MG63 (cell line): ENCODE measurements around the gene MTA1. TPM values are rescaled to one million over a fixed set of nuclear protein-coding genes. Genes with fewer than 3 reads are reported as not detected.

ENCODE experiments used
- DNase-seq: peaks from one replicate; pipeline ENCODE4 v3.0.0-alpha.2; 2020
- H3K27me3 ChIP-seq: fragments of 250-450 bp; sonication (Bioruptor Pico); 2 replicates; pipeline ENCODE4 v1.5.1; 2020; ENCODE audit warnings: mild to moderate bottlenecking, moderate library complexity
- H3K36me3 ChIP-seq: fragments of 250-450 bp; sonication (Bioruptor Pico); 2 replicates; pipeline ENCODE4 v1.5.1; 2020; ENCODE audit warnings: mild to moderate bottlenecking, moderate library complexity
- H3K4me3 ChIP-seq: fragments of 250-450 bp; sonication (Bioruptor Pico); 2 replicates; pipeline ENCODE4 v1.5.1; 2020; ENCODE audit warnings: mild to moderate bottlenecking, moderate library complexity
- H3K9me3 ChIP-seq: fragments of 250-450 bp; sonication (Bioruptor Pico); 2 replicates; pipeline ENCODE4 v1.5.1; 2020; ENCODE audit warnings: mild to moderate bottlenecking, moderate library complexity
- total RNA-seq: library from RNA; depleted of rRNA; stranded (reverse); fragments of >200 nt; shearing (Covaris generic); gene quantifications from 2 replicates; pipeline ENCODE4 v1.2.3, GENCODE V29; 2014; ENCODE audit warnings: low replicate concordance

Gene MTA1
- total RNA-seq, 1 experiment from 2014 or later = 46.5 TPM

GRCh38 chr14:105489542-105490266, 70.1 kb downstream of the MTA1 start:
- peak; percentile 72 for DNase-seq
- no peaks in the 10 kb centered on the region for H3K9me3 ChIP-seq
- H3K36me3 ChIP-seq = peaks cover 3% of the 10 kb centered on the region
- peak overlapping the region; percentile 54 for H3K4me3 ChIP-seq
- no peaks in the 10 kb centered on the region for H3K27me3 ChIP-seq

DNA sequence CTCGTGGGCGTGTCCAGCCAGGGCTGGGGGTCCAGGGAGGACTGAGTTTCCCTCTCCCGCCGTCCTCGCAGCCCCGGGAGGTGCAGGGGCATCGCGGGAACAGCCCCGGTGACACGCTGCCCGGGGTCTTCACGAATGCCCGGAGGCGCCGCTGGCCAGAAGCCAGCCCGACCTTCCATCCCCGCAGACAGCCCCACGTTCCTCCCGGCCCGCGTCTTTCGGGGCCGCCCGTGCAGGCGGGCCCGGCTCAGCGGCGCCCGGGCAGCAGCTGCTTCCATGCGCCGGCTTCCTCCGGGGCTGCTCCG, 70.6 kb downstream of the MTA1 start:
- H3K9me3 ChIP-seq = no peaks in the 10 kb centered on the region
- H3K4me3 ChIP-seq = peak overlapping the region; percentile 54
- H3K27me3 ChIP-seq = no peaks in the 10 kb centered on the region
- peaks cover 3% of the 10 kb centered on the region for H3K36me3 ChIP-seq
- no peak for DNase-seq

DNA sequence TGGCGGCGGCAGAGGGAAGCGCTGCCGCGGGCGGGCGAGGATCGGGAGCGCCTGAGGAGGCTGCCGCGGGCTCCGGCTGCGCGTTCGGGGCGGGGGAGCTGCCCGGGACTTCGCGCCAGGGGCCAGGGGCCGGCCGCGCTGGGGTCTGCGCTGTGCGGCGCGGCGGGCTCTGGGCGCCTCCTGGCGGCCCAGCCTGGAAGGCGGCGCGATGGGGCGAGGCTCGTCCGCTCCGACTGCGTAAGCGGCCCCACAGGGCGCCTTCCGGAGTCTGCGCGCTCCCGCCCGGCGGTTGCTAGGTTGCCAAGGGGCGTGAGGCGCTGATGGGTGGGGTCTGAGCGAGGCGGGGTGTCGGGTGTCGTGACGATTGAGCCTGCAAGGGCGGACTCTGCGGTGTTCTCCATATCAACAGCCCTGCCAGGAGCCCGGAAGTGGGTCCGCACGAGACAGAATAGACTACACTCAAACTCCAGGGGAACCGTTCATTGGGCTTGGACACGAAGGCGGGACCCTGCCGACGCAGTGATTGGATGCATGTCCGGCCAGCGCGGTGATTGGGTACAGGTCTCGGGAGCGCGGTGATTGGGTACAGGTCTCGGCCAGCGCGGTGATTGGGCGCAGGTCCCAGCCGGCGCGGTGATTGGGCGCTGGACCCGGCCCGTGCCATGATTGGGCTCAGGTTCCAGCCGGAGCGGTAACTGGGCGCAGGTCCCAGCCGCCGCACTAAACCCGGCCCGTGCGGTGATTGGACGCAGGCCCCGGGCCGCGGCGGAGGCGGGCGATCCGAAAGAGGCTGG, 71.1 kb downstream of the MTA1 start, which contains the start of gene TEDC1:
Gene TEDC1 (plus strand): TSS at position 675 of the 794 bp plus-strand sequence. CDS start 130 bp downstream, outside the sequence.
- no peaks in the 10 kb centered on the region for H3K27me3 ChIP-seq
- peak; percentile 99 for DNase-seq
- no peaks in the 10 kb centered on the region for H3K9me3 ChIP-seq
- peaks cover 3% of the 10 kb centered on the region for H3K36me3 ChIP-seq
- peak within 1 kb of the TSS; percentile 73 for H3K4me3 ChIP-seq

DNA sequence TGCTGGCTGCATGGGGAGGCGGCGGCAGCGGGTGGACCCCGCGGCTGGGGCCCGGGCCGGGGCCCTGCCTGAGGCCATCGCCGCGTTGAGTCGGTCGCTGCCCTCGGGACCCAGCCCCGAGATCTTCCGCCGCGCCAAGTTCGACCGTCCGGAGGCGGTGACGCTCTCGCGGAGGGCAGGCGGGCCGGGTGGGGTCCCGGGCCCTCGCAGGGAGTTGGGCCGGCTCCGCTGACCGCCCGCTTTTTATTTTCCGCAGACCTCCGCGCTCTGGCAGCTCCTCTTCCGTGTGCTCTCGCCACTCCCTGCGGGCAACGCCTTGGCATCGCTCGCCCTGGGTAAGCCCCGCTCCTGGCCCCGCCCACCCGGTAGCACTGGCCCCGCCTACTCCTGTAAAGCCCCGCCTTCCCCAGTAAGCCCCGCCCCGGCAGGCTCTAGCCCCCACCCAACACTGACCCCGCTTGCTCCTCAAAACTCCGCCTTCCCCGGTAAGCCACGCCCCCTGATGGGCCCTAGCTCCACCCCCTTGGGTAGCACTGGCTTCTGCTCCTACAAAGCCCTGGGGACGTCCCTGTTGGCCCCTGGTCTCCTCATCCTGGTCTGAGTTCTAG, 71.8 kb downstream of the MTA1 start:
- DNase-seq = peak; percentile 66
- peak overlapping the region; percentile 73 for H3K4me3 ChIP-seq
- H3K36me3 ChIP-seq = peaks cover 3% of the 10 kb centered on the region

GRCh38 chr14:105492031-105492970, 72.7 kb downstream of the MTA1 start:
- no peaks in the 10 kb centered on the region for H3K27me3 ChIP-seq
- no peaks in the 10 kb centered on the region for H3K9me3 ChIP-seq
- peak overlapping the region; percentile 73 for H3K4me3 ChIP-seq
- H3K36me3 ChIP-seq = peaks cover 3% of the 10 kb centered on the region
- no peak for DNase-seq

More for the DNA sequence above, 71.8 kb downstream of the MTA1 start:
- Histone ChIP-seq H3K9me3 (no peaks in the 10 kb centered on the region), H3K27me3 (no peaks in the 10 kb centered on the region)

DNA sequence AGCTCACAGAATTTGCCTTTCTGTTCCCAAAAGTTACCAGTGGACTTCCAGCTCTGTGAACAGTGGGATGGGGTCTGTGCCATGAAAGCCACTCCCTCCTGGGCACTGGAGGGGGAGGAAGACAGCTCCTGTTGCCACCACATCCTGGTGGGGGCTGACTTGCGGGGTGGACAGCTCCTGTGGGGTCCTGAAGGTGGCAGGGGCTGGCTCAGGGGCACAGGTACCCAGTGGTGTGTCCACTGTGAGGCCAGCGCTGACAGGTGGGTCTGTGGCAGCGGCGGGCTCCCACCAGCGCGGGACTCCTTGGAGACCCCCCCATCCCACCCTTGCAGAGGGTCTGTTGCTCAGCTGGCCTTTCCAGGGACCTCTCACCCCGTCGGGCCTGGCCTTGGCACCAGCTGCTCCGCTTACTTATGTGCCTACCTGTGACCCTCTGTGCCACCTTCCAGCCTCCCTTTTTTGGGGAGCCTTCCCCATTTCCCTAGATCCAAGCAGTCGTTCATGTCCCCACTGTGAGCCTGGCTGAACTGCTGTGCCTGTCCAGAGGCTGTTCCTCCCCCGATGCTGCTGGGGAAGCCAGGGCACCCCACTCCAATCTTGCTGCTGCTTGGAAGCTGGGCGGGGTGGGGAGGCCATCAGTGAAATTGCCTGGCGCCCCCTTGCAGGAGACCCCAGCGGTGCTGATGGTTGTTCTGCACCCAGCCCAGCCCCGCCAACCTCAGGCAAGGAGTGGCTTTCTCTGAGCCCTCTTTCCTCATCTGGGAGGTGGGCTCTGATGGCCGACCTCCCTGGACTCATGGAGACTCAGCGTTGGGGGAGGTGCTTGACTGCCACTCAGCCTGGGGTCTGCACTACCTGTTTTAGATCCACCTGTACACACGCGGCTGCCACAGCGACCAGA, 73.6 kb downstream of the MTA1 start:
- peaks cover 3% of the 10 kb centered on the region for H3K36me3 ChIP-seq
- no peaks in the 10 kb centered on the region for H3K9me3 ChIP-seq
- H3K27me3 ChIP-seq = no peaks in the 10 kb centered on the region
- H3K4me3 ChIP-seq = no peak overlapping the region
- DNase-seq = no peak

GRCh38 chr14:105493921-105494605, 74.4 kb downstream of the MTA1 start:
- DNase-seq = no peak
- no peaks in the 10 kb centered on the region for H3K9me3 ChIP-seq
- no peaks in the 10 kb centered on the region for H3K27me3 ChIP-seq
- H3K4me3 ChIP-seq = no peak overlapping the region
- peaks cover 3% of the 10 kb centered on the region for H3K36me3 ChIP-seq

- DNase-seq = no peak
- Histone ChIP-seq H3K36me3 (peaks cover 3% of the 10 kb centered on the region), H3K9me3 (no peaks in the 10 kb centered on the region), H3K27me3 (no peaks in the 10 kb centered on the region), H3K4me3 (no peak overlapping the region)
These were observed 74.9 kb downstream of the MTA1 start for GRCh38 chr14:105494606-105494929.

- Histone ChIP-seq H3K36me3 (peaks cover 3% of the 10 kb centered on the region), H3K9me3 (no peaks in the 10 kb centered on the region), H3K4me3 (no peak overlapping the region), H3K27me3 (no peaks in the 10 kb centered on the region)
- no peak for DNase-seq
These were observed 75.7 kb downstream of the MTA1 start for GRCh38 chr14:105495101-105495989.

- DNase-seq = no peak
- Histone ChIP-seq H3K4me3 (no peak overlapping the region), H3K27me3 (no peaks in the 10 kb centered on the region), H3K36me3 (peaks cover 3% of the 10 kb centered on the region), H3K9me3 (no peaks in the 10 kb centered on the region)
These were observed 76.6 kb downstream of the MTA1 start for GRCh38 chr14:105495990-105496830.

GRCh38 chr14:105496831-105497591, 77.4 kb downstream of the MTA1 start:
- Histone ChIP-seq H3K36me3 (no peaks in the 10 kb centered on the region; the same call in 1 of the 2 replicates), H3K27me3 (no peaks in the 10 kb centered on the region), H3K9me3 (no peaks in the 10 kb centered on the region), H3K4me3 (no peak overlapping the region)
- DNase-seq = no peak

DNA sequence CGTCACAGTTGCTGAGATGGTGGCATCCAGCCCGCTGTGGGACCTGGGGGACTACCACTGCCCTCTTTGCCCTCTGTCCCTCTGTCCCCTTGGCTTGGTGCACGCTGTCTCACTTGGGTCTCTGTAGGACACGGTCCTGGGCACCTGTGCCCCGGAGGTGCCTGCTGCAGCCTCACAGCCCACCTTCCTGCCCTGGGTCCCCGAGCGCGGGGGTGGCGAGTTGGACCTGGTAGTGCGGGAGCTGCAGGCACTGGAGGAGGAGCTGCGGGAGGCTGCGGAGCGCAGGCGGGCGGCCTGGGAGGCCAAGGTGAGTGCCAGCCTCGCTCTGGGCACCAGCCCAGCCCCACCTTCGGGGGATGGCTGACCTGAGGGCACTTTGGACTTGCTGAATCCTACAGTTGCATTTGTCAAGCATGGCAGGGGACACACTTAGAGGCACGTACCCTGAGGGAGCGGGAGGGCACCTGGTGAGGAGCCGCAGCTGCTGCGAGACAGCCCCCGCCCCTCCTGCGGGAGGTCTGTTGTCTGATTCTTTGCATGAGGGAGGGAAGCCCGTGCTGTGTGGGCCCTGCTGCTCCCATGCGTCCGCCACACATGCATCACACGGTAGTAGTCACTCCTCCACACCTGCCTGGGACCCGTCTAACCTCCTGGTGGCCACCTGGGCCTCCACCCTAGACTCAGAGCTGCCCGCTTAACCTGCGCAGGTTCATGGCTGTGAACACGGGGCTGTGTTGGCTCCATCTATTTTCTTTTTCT, 78.2 kb downstream of the MTA1 start:
- Histone ChIP-seq H3K9me3 (no peaks in the 10 kb centered on the region), H3K4me3 (no peak overlapping the region), H3K36me3 (no peaks in the 10 kb centered on the region), H3K27me3 (no peaks in the 10 kb centered on the region)
- no peak for DNase-seq
